Stomach (tissue), 4 donors: ENCODE measurements around the gene DGKQ.

Experiments
- EP300 ChIP-seq: sonication (generic); formaldehyde crosslinking; IDR thresholded peaks from one replicate; pipeline ENCODE4 v1.6.1; 2017; ENCODE audit warnings: antibody characterized with exemption
- POLR2A ChIP-seq, 4 donors: fragments of 450-650 bp; IDR thresholded peaks; one replicate each; pipeline ENCODE4 v1.6.1; 2016; ENCODE audit warnings: antibody characterized with exemption in 4 of 4, control low read depth in 2 of 4, mild to moderate bottlenecking in 1 of 4, moderate library complexity in 1 of 4
- POLR2AphosphoS5 ChIP-seq, 3 donors: sonication (generic); formaldehyde crosslinking; IDR thresholded peaks; one replicate each; pipeline ENCODE4 v1.6.1; 2016; ENCODE audit warnings: antibody characterized with exemption in 3 of 3
- TF ChIP-seq, protein P1 (sequence below), 7 experiments: fragments of 450-650 bp in 4 of 7; fragments of 200-600 bp in 3 of 7; sonication (generic) in 3 of 7; IDR thresholded peaks; one replicate each; pipeline ENCODE4 v1.5.1; 2016 to 2019; ENCODE audit warnings: antibody characterized with exemption in 7 of 7, control low read depth in 2 of 7, mild to moderate bottlenecking in 1 of 7

DNA sequence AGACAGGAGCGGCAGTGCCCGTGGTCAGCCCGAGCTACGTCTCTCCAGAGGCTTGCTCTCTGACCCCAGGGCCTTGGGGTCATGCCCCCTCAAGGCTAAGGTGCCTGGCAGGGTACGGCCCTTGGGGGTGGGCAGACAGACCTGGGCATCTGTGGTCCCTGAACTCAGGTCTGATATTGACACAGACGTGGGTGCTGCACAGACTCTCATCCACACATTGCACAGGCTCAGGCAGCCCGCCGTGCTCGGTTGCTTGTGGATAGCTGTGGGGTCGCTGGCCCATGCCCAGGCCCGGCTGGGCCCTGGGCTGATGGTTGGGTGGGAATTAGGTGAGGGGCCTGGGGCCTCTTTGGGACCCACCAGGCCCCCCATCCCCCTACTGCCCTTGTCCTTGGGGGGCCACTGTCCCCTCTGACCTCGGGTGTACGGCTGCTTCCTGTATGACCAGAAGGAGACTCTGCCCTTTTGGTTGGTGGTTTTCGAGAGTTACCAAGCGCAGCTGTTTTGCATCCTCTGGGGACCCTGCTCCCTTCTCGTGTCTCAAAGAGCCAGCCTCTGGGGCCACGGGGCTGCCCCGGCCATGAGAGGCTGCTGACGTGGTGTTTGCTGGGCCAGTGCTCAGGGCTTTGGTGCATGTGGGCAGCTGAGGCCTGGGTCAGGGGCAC lies 48.1 kb upstream of the DGKQ start:
- TF ChIP-seq, protein P1, sequence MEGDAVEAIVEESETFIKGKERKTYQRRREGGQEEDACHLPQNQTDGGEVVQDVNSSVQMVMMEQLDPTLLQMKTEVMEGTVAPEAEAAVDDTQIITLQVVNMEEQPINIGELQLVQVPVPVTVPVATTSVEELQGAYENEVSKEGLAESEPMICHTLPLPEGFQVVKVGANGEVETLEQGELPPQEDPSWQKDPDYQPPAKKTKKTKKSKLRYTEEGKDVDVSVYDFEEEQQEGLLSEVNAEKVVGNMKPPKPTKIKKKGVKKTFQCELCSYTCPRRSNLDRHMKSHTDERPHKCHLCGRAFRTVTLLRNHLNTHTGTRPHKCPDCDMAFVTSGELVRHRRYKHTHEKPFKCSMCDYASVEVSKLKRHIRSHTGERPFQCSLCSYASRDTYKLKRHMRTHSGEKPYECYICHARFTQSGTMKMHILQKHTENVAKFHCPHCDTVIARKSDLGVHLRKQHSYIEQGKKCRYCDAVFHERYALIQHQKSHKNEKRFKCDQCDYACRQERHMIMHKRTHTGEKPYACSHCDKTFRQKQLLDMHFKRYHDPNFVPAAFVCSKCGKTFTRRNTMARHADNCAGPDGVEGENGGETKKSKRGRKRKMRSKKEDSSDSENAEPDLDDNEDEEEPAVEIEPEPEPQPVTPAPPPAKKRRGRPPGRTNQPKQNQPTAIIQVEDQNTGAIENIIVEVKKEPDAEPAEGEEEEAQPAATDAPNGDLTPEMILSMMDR (IDR thresholded peaks at IDR 0.05): no peak
- TF ChIP-seq POLR2A (IDR thresholded peaks at IDR 0.05) (no peak), POLR2AphosphoS5 (IDR thresholded peaks at IDR 0.05) (no peak), EP300 (no peak)
